HG02970 (cell line): ENCODE data around the gene GNG5.
"Not testable (repeated sequence)": the region's sequence is repeated elsewhere in the genome, so short reads cannot be mapped to it uniquely, and the experiment has no call there.

Experiments
- ATAC-seq: cut with Tn5 transposase; IDR thresholded peaks from one replicate; pipeline ENCODE4 v1.9.1; 2021; ENCODE audit warnings: mild to moderate bottlenecking, moderate library complexity, moderate number of reproducible peaks; ENCODE audit not compliant: unreplicated experiment, low FRiP score

Gene GNG5

DNA sequence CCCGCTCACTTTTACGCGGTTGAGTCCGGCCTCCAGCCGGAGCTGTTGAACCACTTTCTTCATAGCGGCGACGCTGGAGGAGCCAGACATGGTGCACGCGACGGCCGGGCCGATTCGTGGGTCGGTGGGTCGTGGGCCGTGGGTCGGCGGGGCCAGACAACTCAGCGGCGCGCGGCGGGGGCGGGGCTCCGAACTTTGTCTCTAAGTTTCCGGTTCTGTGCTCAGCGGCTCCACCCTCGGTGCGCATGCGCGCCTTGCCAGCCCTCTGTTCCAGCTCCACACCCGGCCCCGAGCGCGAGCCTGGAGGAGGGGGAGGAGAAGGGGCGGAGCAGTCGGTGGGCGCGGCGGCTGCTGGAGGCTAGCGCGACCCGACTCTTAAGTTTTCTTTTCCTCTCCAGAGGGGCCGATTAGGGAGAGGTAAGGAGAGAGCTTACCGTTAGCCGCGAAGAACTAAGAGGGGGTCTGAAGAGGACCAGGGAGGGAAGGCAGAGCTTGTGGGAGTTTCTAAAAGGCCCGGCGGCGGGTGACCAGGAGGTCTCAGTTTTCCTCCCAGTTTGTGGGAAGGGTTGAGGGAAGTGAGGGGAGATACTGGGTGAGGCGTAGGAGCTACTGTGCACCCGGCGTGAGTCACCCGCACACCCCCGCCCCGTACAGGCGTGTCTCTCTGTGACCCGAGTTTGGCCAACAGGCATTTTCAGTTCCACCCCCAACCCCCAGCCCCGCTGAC lies at the start of gene GNG5, which contains the start of gene SPATA1:
Gene GNG5, minus strand, starts transcription at position 580 of the 727 bp plus-strand sequence. Its CDS starts 490 bp downstream, at position 90.
Gene SPATA1, plus strand, starts transcription at position 385 of the 727 bp plus-strand sequence. CDS start 9,974 bp downstream, outside the sequence.
- ATAC-seq, result peak; percentile 88

- ATAC-seq, result no peak
Measured at GRCh38 chr1:84550826-84551225, 44.4 kb upstream of the GNG5 start.

DNA sequence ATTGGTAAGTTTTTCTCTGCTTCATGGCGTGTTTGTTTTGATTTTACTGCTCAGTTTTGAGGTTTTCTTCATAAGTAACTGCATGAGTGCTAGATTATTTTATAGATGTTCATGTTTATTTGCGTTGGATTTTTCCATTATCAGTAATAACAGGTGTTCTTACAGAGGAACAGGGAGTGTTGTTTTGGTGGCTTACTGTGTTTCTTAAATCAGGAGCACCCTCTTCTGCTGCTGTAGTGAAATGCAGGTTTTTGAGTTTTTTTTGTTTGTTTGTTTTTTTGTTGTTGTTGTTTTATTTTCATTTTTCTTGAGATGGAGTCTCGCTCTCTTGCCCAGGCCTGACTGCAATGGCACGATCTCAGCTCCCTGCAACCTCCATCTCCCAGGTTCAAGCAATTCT lies 35.3 kb upstream of the GNG5 start:
- no peak for ATAC-seq

DNA sequence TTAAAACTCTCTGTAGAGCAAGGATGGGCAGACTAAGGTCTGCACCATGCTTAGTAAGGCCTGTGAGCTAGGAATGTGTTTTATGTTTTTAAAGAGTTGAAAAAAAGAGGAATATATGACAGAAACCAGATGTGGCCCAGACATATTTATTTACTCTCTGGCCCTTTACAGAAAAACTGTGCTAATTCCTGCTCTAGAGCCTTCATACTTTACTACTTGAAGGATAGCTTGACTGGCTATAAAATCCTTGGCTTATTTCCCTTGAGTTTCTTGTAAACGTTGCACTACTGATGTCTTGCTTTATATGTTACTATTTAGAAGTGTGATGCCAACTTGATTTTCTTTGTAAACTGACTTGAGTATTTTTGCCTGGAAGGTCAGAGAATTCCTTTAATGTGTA lies 34.4 kb upstream of the GNG5 start:
- no peak for ATAC-seq

DNA sequence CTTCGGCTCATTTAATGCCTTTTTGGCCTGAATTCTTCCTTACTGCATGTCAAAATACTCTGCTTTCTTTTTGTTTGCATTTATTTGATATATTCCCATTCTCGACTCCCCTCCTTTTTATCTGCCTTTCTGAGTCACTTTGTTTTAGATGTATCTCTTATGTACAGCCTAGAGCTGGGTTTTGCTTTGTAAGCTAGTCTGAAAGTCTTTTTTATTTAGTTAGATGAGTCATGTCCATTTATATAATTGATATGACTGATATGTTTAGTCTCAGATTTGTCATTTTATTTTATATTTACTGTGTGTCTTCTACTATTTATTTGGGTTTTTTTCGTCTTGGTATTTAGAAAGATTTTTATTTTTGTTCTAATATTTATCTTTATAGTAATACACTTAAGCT lies 33.6 kb upstream of the GNG5 start:
- no peak for ATAC-seq

DNA sequence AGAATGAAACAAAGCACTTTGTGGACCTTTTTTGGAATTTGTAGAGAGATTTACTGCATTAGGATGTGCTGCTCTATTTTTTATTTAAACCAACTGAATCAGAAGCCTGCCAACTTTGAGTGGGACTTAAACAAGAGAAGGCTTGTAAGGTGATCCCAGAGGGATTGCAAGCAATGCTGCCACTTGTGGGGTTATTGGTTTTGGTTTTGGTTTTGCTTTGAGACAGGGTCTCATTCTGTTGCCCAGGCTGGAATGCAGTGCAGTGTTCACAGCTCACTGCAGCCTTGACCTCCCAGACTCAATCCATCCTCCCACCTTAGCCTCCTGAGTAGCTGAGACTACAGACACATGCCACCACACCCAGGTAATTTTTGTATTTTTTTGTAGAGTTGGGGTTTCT lies 32.2 kb upstream of the GNG5 start:
- ATAC-seq, result no peak

- ATAC-seq, result no peak
Measured at GRCh38 chr1:84525779-84526178, 19.4 kb upstream of the GNG5 start.

- no peak for ATAC-seq
Measured at GRCh38 chr1:84524590-84524989, 18.2 kb upstream of the GNG5 start.

GRCh38 chr1:84510668-84511067 lies 4.3 kb upstream of the GNG5 start:
- ATAC-seq, result no peak

DNA sequence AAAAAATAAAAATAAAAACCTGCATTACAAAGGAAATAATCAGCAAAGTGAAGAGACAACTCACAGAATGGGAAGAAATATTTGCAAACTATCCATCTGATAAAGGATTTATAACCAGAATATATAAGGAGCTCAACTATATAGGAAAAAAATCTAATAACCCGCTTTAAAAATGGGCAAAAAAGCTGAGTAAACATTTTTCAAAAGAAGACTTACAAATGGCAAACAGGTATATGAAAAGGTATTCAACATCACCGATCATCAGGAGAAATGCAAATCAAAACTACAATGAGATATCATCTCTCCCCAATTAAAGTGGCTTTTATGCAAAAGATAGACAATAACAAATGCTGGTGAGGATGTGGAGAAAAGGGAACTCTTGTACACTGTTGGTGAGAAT lies 3.8 kb upstream of the GNG5 start:
- ATAC-seq, result no peak

DNA sequence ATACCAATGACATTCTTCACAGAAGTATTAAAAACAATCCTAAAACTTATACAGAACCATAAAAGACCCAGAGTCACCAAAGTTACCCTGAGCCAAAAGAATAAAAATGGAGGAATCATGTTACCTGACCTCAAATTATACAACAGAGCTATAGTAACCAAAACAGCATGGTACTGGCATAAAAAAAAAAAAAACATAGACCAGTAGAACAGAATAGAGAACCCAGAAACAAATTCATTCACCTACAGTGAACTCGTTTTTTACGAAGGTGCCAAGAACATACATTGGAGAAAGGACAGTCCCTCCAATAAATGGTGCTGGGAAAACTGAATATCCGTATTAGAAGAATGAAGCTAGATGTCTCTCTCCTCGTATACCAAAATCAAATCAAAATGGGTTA lies 2.6 kb upstream of the GNG5 start:
- no peak for ATAC-seq

GRCh38 chr1:84508510-84508909 lies 2.1 kb upstream of the GNG5 start:
- no peak for ATAC-seq

DNA sequence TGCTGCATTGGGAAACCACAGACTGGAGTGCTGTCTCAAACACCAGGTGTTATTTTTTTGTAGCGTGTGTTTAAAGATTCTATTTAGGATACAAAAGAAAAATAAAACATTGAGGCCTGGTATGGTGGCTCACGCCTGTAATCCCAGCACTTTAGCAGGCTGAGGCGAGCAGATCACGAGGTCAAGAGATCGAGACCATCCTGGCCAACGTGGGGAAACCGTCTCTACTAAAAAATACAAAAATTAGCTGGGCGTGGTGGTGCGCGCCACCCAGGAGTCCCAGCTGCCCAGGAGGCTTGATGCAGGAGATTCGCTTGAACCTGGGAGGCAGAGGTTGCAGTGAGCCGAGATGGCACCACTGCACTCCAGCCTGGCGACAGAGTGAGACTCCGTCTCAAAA lies 1.5 kb upstream of the GNG5 start:
- not testable (repeated sequence) for ATAC-seq

DNA sequence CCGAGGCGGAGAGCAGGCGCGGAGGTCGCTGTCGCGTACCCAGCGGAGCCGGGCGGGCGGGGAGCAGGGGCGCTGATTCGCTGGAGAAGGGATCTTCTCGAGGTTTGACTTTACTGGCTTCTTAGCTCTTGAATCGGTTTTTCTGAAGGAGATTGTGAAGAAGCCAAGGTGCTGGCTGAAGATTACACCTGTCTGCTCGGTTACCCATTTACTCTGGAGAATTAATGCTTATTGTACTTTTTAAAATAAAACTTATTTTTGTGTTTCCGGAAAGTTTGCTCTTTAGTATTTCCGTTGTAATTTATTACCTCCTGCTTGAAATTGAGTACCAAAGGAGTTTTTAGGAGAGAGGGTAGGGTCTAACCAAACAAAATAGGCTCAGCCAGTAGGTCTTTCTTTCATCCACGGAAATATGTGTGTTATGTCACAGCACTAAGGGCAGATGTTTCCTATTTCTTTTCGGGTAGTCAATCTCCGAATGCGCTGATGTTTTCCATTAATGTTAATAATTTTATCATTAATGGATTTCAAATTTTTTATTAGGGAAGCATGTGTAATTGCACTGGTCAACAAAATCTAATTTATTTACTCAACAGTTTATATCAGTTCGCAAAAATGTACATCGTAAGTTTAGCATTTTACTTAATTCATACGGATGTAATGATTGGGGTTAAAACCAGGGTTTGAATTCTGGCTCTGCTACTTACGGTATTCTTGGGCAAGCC lies 510 bp upstream of the GNG5 start:
- no peak for ATAC-seq

DNA sequence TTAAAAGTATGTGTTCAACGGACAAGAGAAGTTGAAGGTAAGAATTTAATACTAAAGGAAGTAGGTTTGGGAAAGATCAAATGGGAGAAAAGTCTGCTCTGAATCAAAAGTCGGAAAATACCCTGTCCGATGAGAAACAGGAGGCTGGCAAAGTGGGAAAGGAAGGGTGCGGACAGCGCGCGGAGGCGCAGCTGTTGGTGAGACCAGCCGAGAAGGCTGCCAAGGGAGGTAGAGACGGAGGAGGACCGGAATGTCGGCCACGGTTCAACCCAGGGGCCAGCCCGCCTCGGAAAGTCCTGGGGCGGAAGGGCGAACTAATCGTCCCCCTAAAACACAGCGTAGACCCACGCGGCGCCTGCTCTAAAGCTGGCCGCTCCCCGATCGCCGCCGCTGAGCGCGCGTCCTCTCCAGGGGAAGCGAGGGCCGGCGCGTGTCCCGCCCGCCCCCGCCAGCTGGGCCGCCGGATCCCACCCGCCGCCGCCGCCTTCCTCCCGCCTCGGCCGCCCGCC lies 834 bp downstream of the GNG5 start:
- peak; percentile 33 for ATAC-seq

GRCh38 chr1:84504580-84505492 lies 1.5 kb downstream of the GNG5 start:
- no peak for ATAC-seq

DNA sequence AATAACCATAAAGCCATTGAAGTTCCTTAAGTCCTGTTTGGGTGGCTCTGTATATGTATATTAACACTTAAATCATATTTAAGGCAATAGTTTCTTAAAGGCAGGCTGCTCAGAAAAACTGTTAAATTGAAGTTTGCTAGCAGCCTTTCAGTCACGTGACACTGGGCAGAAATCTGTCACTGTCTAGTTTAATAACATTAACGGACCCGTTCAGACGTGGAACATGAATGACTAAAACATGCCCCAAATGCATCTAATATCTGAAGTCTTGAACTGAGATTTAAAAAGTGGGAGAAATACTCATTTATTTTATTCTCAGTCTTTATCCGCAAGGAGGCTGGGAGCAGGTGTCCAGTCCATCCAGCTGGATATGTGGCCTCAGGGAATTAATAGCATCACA lies 3.5 kb downstream of the GNG5 start:
- ATAC-seq, result no peak

DNA sequence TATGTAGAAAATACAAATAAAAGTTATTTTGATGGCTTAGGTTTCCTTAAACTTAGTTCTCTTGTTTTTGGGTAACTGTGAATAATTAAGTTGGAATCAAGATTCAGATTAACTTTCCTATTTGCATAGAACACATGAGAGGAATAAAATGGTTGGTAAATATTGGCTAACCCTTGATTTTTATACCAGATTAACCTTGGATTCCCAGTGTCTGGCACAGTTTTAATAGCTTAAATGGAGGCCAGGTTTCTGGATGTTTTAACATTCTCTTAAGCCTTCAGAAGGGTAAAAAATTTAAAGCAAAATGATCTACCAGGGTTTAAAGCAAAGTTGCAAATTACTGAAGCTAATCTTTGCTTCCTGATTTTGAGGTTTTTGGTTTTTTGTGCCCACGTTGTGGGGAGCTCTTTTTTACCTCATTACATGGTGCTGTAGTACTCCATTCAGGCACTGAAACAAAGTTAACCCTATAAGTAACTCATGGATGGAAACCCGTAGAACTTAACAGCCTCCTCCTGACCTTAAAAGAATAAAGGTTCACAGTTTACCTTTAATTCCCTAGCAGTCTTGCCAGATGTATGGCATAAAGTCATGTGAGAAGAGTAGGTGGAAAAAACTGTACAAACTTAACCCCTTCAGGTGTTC lies 8.6 kb downstream of the GNG5 start:
- no peak for ATAC-seq

DNA sequence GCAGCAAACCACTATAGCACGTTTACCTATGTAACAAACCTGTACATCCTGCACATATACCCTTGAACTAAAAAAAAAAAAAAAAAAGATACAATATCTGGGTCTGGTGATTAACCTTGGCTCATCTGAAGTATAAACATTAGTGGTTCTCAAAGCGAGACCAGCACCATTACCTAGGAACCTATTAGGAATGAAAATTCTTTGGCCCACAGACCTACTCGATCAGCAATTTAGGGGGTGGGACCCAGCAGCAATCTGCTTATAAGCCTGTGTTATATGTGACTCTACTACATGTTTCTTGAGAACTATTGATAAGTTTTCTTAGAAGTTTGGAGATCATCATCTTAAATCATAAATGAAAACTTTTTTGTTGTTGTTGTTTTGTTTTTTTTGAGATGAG lies 9.9 kb downstream of the GNG5 start:
- ATAC-seq, result no peak

- ATAC-seq, result no peak
Measured at GRCh38 chr1:84493747-84494146, 12.6 kb downstream of the GNG5 start.
